ENCODE measurements around the gene CLEC2D. TPM values are rescaled to one million over a fixed set of nuclear protein-coding genes. Genes with fewer than 3 reads are reported as not detected.
A peak's percentile ranks its signal among the peaks of the same experiment; 100 is the strongest.
"Not testable (repeated sequence)": the region's sequence is repeated elsewhere in the genome, so short reads cannot be mapped to it uniquely, and the experiment has no call there.

Gene CLEC2D
- total and polyA plus RNA-seq, 7 experiments from 2014 or later, result 182 to 378 (median 323) TPM

DNA sequence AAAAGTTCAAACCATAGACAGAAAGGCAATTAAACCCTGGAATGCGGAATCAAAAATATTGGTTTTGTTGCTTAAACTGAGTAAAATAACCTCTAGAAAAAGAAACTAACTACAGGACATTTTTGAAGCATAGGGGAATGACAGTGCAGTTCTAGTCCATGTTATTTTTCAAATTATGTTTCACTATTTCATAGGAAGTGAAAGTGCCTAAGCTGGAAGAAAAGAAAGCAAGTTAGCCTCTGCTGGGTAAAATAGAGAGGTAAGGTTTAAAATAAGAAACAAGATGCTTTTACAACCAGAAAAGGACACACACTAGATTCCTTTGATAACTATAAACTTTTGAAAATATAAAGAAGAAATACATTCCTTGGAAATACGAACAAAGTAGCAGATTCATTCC is 62.3 kb downstream of the CLEC2D start:
- ATAC-seq, result peak; percentile 63
- Histone ChIP-seq H3K4me3 (ENCODE audit: low read length) (no peak overlapping the region), H3K27me3 (ENCODE audit: control insufficient read depth in 2 of 2, insufficient read depth in 2 of 2, low read length in 2 of 2) (no peaks in the 10 kb centered on the region), H3K27ac (ENCODE audit: low read depth, low read length) (no peak overlapping the region), H3K36me3 (ENCODE audit: control insufficient read depth in 2 of 3, insufficient read depth in 3 of 3, low read length in 3 of 3) (no peaks in the 10 kb centered on the region), H3K9me3 (ENCODE audit: control insufficient read depth in 2 of 3, low read length in 3 of 3) (no peaks in the 10 kb centered on the region), H3K4me1 (ENCODE audit: control insufficient read depth in 2 of 2, insufficient read depth in 2 of 2, low read length in 2 of 2) (peaks cover 0 to 3% of the 10 kb centered on the region in 2 donors)
- Mint-ChIP-seq H3K4me1 (peaks cover 7 to 55% (median 31%) of the 10 kb centered on the region in 7 donors), H3K27ac (peak overlapping the region in 3 of 9 donors; percentile 4 to 85 (median 41)), H3K9me3 (peaks cover 0 to 5% (median 0%) of the 10 kb centered on the region in 11 donors), H3K36me3 (peaks cover 0 to 16% (median 0%) of the 10 kb centered on the region in 5 donors), H3K4me3 (peak overlapping the region in 1 of 10 donors; percentile 74), H3K27me3 (no peaks in the 10 kb centered on the region)
- CTCF ChIA-PET, result interaction anchor here (1.2 kb wide), 1 partner anchor 24 kb away, joined by 5 read pairs; no protein-coding TSS in a partner anchor
- no peak for DNase-seq
- intact Hi-C loops (cut with micrococcal nuclease), result loop anchor here in 1 of 2 donors (2.0 kb wide), 1 partner anchor 21 kb away; no protein-coding TSS in a partner anchor
- POLR2A ChIA-PET, result no interaction called here

DNA sequence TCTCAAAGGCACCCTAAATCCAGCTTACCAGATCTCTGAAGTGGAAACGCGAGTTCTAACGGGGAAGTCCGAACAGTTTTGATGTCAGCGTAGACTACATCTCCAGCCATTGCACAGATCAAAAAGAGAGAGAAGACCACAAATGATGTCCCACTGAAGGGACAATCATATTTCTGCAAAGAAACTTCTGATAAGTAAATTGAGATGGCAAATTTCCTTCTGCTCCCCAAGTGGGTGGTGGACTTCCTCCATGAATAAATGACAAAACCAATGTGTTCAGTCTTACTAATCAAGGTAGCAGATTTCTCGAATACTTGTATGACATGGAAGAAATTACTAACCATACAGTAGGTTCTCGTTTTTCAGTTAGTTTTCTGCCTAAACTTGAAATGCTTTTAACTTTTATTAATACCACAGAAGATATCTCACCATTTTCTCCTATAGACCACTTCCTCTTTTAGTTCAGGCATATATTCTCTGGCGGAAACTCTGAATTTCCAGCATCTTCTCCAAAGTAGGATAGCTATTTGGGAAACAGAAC is 63.5 kb downstream of the CLEC2D start, which contains the start of gene CLECL1:
CLECL1 (minus strand) TSS at position 177 of the 541 bp plus-strand sequence.
- Mint-ChIP-seq H3K4me1 (peaks cover 11 to 62% (median 43%) of the 10 kb centered on the region in 7 donors), H3K9me3 (peaks cover 0 to 5% (median 0%) of the 10 kb centered on the region in 11 donors), H3K27ac (peak within 1 kb of the TSS in 6 of 9 donors; percentile 8 to 91 (median 22)), H3K27me3 (no peaks in the 10 kb centered on the region), H3K4me3 (peak within 1 kb of the TSS in 3 of 10 donors; percentile 18 to 79 (median 28)), H3K36me3 (peaks cover 0 to 11% (median 0%) of the 10 kb centered on the region in 5 donors)
- Histone ChIP-seq H3K4me3 (ENCODE audit: low read length) (peak within 1 kb of the TSS; percentile 17), H3K36me3 (ENCODE audit: control insufficient read depth in 2 of 3, insufficient read depth in 3 of 3, low read length in 3 of 3) (no peaks in the 10 kb centered on the region), H3K27me3 (ENCODE audit: control insufficient read depth in 2 of 2, insufficient read depth in 2 of 2, low read length in 2 of 2) (no peaks in the 10 kb centered on the region), H3K27ac (ENCODE audit: low read depth, low read length) (no peak within 1 kb of the TSS), H3K9me3 (ENCODE audit: control insufficient read depth in 2 of 3, low read length in 3 of 3) (no peaks in the 10 kb centered on the region), H3K4me1 (ENCODE audit: control insufficient read depth in 2 of 2, insufficient read depth in 2 of 2, low read length in 2 of 2) (peaks cover 7 to 15% of the 10 kb centered on the region in 2 donors)
- DNase-seq (no peak), ATAC-seq (no peak)
- intact Hi-C loops (cut with micrococcal nuclease), result no loop called here
- POLR2A ChIA-PET, result interaction anchor here (1.5 kb wide), 1 partner anchor 10 kb away, joined by 7 read pairs; no protein-coding TSS in a partner anchor
- CTCF ChIA-PET, result interaction anchor here (0.7 to 1.2 kb wide), 2 partner anchors 10 to 97 kb away, joined by 3 read pairs; no protein-coding TSS in a partner anchor

DNA sequence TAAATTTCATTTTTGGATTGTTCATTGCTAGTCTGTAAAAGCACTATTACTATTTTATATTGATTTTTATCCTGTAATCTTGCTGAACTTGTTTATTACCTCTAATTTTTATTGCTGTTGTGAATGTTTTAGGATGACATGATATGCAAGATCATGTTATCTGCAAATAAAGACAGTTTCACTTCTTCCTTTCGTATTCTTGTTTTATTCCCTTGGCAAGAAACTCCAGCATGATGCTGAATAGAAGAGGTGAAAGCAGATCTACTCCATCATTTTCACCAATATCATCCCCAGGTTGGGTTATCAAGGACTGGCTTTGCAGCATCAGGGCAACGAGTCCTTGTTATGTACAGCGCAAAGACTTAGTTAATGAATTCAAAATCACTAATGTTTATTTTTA is 66.1 kb downstream of the CLEC2D start:
- CTCF ChIA-PET, result no interaction called here
- H3K27ac ChIP-seq (ENCODE audit: low read depth, low read length), result no peak overlapping the region
- no peaks in the 10 kb centered on the region for H3K9me3 ChIP-seq (ENCODE audit: control insufficient read depth in 2 of 3, low read length in 3 of 3)
- H3K36me3 ChIP-seq (ENCODE audit: control insufficient read depth in 2 of 3, insufficient read depth in 3 of 3, low read length in 3 of 3), result no peaks in the 10 kb centered on the region
- H3K27ac Mint-ChIP-seq, result peak overlapping the region in 2 of 9 donors; percentile 39 to 51
- H3K36me3 Mint-ChIP-seq, result peaks cover 0 to 23% (median 0%) of the 10 kb centered on the region in 5 donors
- POLR2A ChIA-PET, result interaction anchor here (1.2 kb wide), 1 partner anchor 28 kb away, joined by 4 read pairs; no protein-coding TSS in a partner anchor
- no peaks in the 10 kb centered on the region for H3K27me3 ChIP-seq (ENCODE audit: control insufficient read depth in 2 of 2, insufficient read depth in 2 of 2, low read length in 2 of 2)
- H3K4me3 Mint-ChIP-seq, result no peak overlapping the region
- DNase-seq (no peak), ATAC-seq (no peak)
- H3K9me3 Mint-ChIP-seq, result peaks cover 0 to 10% (median 0%) of the 10 kb centered on the region in 11 donors
- no peak overlapping the region for H3K4me3 ChIP-seq (ENCODE audit: low read length)
- H3K27me3 Mint-ChIP-seq, result no peaks in the 10 kb centered on the region
- H3K4me1 ChIP-seq (ENCODE audit: control insufficient read depth in 2 of 2, insufficient read depth in 2 of 2, low read length in 2 of 2), result peaks cover 22 to 25% of the 10 kb centered on the region in 2 donors
- peaks cover 28 to 67% (median 63%) of the 10 kb centered on the region in 7 donors for H3K4me1 Mint-ChIP-seq
- intact Hi-C loops (cut with micrococcal nuclease), result no loop called here

DNA sequence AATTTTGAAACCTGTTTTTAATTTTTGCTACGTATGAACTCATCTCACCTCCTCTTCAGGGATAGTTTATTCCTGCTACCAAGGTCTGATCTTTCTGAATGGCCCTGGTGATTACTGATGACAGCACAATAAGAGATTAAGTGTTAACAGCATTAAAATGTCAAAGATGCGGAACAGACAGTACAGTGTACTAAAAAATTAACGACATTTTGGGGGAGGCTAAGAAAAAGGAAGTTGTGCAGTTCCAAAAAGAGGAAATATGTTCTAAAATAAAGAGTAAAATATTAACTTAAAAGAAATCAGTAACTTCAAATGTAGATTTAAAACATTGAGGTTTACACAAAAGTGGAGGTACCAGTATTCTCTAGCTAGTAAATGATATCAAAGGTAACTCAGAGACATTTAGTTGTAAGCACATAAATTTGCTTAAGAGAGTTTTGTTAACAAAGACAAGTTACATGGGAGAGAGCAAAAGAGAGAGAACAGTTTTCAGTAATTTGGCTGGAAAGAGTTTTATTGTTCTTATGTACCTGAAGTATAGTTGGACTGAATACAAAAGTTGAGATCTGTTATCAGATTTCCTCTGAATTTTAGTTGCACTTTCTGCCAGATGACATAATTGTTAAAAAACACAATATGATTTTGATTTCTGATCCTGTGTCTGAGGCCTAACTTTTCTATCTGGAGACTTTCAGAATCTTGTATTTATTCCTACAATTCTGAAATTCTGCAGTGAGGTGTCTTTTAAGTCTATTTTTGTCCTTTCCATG is 67.6 kb downstream of the CLEC2D start:
- H3K4me1 ChIP-seq (ENCODE audit: control insufficient read depth in 2 of 2, insufficient read depth in 2 of 2, low read length in 2 of 2), result peaks cover 30 to 37% of the 10 kb centered on the region in 2 donors

DNA sequence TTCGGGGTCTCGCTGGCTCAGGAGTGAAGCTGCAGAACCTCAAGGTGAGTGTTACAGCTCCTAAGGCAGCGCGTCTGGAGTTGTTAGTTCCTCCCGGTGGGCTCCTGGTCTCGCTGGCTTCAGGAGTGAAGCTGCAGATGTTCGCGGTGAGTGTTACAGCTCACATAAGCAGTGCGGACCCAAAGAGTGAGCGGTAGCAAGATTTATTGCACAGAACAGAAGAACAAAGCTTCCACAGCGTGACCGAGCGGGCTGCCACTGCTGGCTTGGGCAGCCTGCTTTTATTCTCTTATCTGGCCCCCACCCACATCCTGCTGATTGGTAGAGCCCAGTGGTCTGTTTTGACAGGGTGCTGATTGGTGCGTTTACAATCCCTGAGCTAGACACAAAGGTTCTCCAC is 69.4 kb downstream of the CLEC2D start:
- Mint-ChIP-seq H3K4me1 (peaks cover 50 to 76% (median 70%) of the 10 kb centered on the region in 7 donors), H3K27ac (peak overlapping the region; percentile 80 to 97 (median 92)), H3K36me3 (peaks cover 0 to 21% (median 0%) of the 10 kb centered on the region in 5 donors), H3K4me3 (peak overlapping the region in 9 of 10 donors; percentile 42 to 81 (median 58))
- intact Hi-C loops (cut with micrococcal nuclease); H3K9me3 Mint-ChIP-seq; H3K4me3 ChIP-seq (ENCODE audit: low read length); H3K27me3 ChIP-seq (ENCODE audit: control insufficient read depth in 2 of 2, insufficient read depth in 2 of 2, low read length in 2 of 2); H3K27me3 Mint-ChIP-seq; H3K36me3 ChIP-seq (ENCODE audit: control insufficient read depth in 2 of 3, insufficient read depth in 3 of 3, low read length in 3 of 3); DNase-seq; H3K9me3 ChIP-seq (ENCODE audit: control insufficient read depth in 2 of 3, low read length in 3 of 3); ATAC-seq: not testable (repeated sequence)
- peaks cover 48 to 55% of the 10 kb centered on the region in 2 donors for H3K4me1 ChIP-seq (ENCODE audit: control insufficient read depth in 2 of 2, insufficient read depth in 2 of 2, low read length in 2 of 2)
- ChIA-PET POLR2A (interaction anchor here (0.7 to 16.6 kb wide), 9 partner anchors 13 to 130 kb away, joined by 3 to 271 read pairs (median 5); partner anchors contain the start of genes CD69 and CLEC2B), CTCF (interaction anchor here (0.7 to 1.6 kb wide), 2 partner anchors 11 to 108 kb away, joined by 3 to 6 read pairs; no protein-coding TSS in a partner anchor)
- H3K27ac ChIP-seq (ENCODE audit: low read depth, low read length), result peak overlapping the region; percentile 69

More for the DNA sequence above, 67.6 kb downstream of the CLEC2D start:
- H3K27me3 ChIP-seq (ENCODE audit: control insufficient read depth in 2 of 2, insufficient read depth in 2 of 2, low read length in 2 of 2), result no peaks in the 10 kb centered on the region
- H3K4me3 ChIP-seq (ENCODE audit: low read length), result peak overlapping the region; percentile 19
- DNase-seq (peak in 3 of 9 donors; percentile 54 to 57 (median 56)), ATAC-seq (peak; percentile 21)
- POLR2A ChIA-PET, result interaction anchor here (0.8 to 16.6 kb wide), 5 partner anchors 14 to 68 kb away, joined by 3 to 271 read pairs (median 8); partner anchors contain the start of gene CD69
- CTCF ChIA-PET, result interaction anchor here (1.0 kb wide), 1 partner anchor 102 kb away, joined by 4 read pairs; no protein-coding TSS in a partner anchor
- H3K9me3 ChIP-seq (ENCODE audit: control insufficient read depth in 2 of 3, low read length in 3 of 3), result no peaks in the 10 kb centered on the region
- intact Hi-C loops (cut with micrococcal nuclease), result loop anchor here in 1 of 2 donors (1.0 kb wide), 1 partner anchor 8 kb away; no protein-coding TSS in a partner anchor
- peak overlapping the region; percentile 69 for H3K27ac ChIP-seq (ENCODE audit: low read depth, low read length)
- H3K9me3 Mint-ChIP-seq, result peaks cover 0 to 12% (median 0%) of the 10 kb centered on the region in 11 donors
- no peaks in the 10 kb centered on the region for H3K27me3 Mint-ChIP-seq
- H3K27ac Mint-ChIP-seq, result peak overlapping the region; percentile 89 to 97 (median 91)
- H3K36me3 Mint-ChIP-seq, result peaks cover 0 to 24% (median 0%) of the 10 kb centered on the region in 5 donors
- peaks cover 36 to 71% (median 61%) of the 10 kb centered on the region in 7 donors for H3K4me1 Mint-ChIP-seq
- no peaks in the 10 kb centered on the region for H3K36me3 ChIP-seq (ENCODE audit: control insufficient read depth in 2 of 3, insufficient read depth in 3 of 3, low read length in 3 of 3)
- peak overlapping the region; percentile 31 to 85 (median 72) for H3K4me3 Mint-ChIP-seq

Data from naive thymus-derived CD4-positive, alpha-beta T cell (primary cell).